ENCODE results near the gene ZCCHC17.

DNA sequence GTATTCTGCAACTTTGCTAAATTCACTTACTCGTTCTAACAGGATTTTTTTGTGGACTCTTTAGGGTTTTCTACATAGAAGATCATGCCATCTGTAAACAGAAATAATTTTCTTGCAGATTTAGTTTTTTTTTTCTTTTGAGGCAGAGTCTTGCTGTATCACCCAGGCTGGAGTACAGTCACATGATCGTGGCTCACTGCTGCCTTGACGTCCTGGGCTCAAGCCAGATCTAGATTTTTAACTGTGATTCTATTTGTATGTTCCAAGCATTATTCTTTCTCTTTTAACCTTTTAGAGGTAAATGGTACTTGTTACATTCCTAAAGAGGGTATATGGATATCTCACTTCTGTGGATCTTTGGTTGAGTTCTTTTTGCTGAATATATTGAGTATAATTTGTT is 57.5 kb downstream of the ZCCHC17 start:
- TF ChIP-seq, protein P1, sequence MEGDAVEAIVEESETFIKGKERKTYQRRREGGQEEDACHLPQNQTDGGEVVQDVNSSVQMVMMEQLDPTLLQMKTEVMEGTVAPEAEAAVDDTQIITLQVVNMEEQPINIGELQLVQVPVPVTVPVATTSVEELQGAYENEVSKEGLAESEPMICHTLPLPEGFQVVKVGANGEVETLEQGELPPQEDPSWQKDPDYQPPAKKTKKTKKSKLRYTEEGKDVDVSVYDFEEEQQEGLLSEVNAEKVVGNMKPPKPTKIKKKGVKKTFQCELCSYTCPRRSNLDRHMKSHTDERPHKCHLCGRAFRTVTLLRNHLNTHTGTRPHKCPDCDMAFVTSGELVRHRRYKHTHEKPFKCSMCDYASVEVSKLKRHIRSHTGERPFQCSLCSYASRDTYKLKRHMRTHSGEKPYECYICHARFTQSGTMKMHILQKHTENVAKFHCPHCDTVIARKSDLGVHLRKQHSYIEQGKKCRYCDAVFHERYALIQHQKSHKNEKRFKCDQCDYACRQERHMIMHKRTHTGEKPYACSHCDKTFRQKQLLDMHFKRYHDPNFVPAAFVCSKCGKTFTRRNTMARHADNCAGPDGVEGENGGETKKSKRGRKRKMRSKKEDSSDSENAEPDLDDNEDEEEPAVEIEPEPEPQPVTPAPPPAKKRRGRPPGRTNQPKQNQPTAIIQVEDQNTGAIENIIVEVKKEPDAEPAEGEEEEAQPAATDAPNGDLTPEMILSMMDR (IDR thresholded peaks at IDR 0.05), result no peak
- TF ChIP-seq EZH2phosphoT487 (IDR thresholded peaks at IDR 0.05), result no peak
